Esophagus muscularis mucosa (tissue), 4 donors: ENCODE data around the gene PPP1R27.

Experiments
- CTCF ChIP-seq, 3 experiments: fragments of 200-600 bp in 2 of 3; fragments of 450-650 bp in 1 of 3; sonication (generic) in 2 of 3; IDR thresholded peaks; one replicate each; pipeline ENCODE4 v1.5.1; 2017 to 2019; ENCODE audit warnings: antibody characterized with exemption in 3 of 3, mild to moderate bottlenecking in 2 of 3, moderate library complexity in 1 of 3
- EP300 ChIP-seq: sonication (generic); formaldehyde crosslinking; IDR thresholded peaks from one replicate; pipeline ENCODE4 v1.6.1; 2017; ENCODE audit warnings: antibody characterized with exemption
- POLR2AphosphoS5 ChIP-seq, 2 donors: sonication (generic); formaldehyde crosslinking; IDR thresholded peaks; one replicate each; pipeline ENCODE4 v1.6.1; 2017; ENCODE audit warnings: antibody characterized with exemption in 2 of 2

- no peak for TF ChIP-seq POLR2AphosphoS5 (IDR thresholded peaks at IDR 0.05)
- no peak for TF ChIP-seq EP300
- no peak for TF ChIP-seq CTCF (IDR thresholded peaks at IDR 0.05)
Measured at GRCh38 chr17:81808778-81809555, 25.9 kb downstream of the PPP1R27 start.
